Measurements from ENCODE around the gene VPS35L. TPM values are rescaled to one million over a fixed set of nuclear protein-coding genes. Genes with fewer than 3 reads are reported as not detected.

Gene VPS35L
- total RNA-seq = 10 to 100 TPM; 47.0 to 51.6 TPM

GRCh38 chr16:19555186-19555937, at the start of gene VPS35L:
TSS of gene VPS35L (plus strand) at chr16:19555703. CDS start at chr16:19555730, 27 bp downstream.

GRCh38 chr16:19521471-19522396, 33.8 kb upstream of the VPS35L start, which contains the start of gene GDE1:
TSS of gene GDE1 (minus strand) at chr16:19522098. CDS start at chr16:19521964, 134 bp downstream.

GRCh38 chr16:19523559-19524355, 31.7 kb upstream of the VPS35L start, which contains the start of gene CCP110:
TSS of gene CCP110 (plus strand) at chr16:19523942. CDS start at chr16:19527882, 3,940 bp downstream.

GRCh38 chr16:19717741-19718623, 162.5 kb downstream of the VPS35L start, which contains the start of the genes IQCK and KNOP1:
TSS of gene IQCK (plus strand) at chr16:19718271. CDS start at chr16:19718307, 36 bp downstream.
TSS of gene KNOP1 (minus strand) at chr16:19718227. CDS start at chr16:19715035, 3,192 bp downstream.

Other genes starting within 250 kb of the VPS35L start
- not detected for gene TMC5, start 137.8 kb upstream of the VPS35L start, total RNA-seq
- 10 to 100 TPM; 65.3 to 68.1 TPM for gene GDE1, start 33.6 kb upstream of the VPS35L start, total RNA-seq
- 10 to 100 TPM in 1 of 2 donors, 1 to 10 TPM in 1; 9.3 to 12.7 TPM for gene CCP110, start 31.8 kb upstream of the VPS35L start, total RNA-seq
- 10 to 100 TPM in 1 of 2 donors, 1 to 10 TPM in 1; 8.6 to 13.0 TPM for gene KNOP1, start 162.5 kb downstream of the VPS35L start, total RNA-seq
- 1 to 10 TPM; 2.7 to 9.6 TPM for gene IQCK, start 162.6 kb downstream of the VPS35L start, total RNA-seq